ENCODE results near the gene CST6. TPM values are rescaled to one million over a fixed set of nuclear protein-coding genes. Genes with fewer than 3 reads are reported as not detected.

CST6 gene
- total and polyA plus RNA-seq, 2 of the 13 experiments (the other 11 are each of a cell fraction or from before 2014, with no cell fraction given): not detected

DNA sequence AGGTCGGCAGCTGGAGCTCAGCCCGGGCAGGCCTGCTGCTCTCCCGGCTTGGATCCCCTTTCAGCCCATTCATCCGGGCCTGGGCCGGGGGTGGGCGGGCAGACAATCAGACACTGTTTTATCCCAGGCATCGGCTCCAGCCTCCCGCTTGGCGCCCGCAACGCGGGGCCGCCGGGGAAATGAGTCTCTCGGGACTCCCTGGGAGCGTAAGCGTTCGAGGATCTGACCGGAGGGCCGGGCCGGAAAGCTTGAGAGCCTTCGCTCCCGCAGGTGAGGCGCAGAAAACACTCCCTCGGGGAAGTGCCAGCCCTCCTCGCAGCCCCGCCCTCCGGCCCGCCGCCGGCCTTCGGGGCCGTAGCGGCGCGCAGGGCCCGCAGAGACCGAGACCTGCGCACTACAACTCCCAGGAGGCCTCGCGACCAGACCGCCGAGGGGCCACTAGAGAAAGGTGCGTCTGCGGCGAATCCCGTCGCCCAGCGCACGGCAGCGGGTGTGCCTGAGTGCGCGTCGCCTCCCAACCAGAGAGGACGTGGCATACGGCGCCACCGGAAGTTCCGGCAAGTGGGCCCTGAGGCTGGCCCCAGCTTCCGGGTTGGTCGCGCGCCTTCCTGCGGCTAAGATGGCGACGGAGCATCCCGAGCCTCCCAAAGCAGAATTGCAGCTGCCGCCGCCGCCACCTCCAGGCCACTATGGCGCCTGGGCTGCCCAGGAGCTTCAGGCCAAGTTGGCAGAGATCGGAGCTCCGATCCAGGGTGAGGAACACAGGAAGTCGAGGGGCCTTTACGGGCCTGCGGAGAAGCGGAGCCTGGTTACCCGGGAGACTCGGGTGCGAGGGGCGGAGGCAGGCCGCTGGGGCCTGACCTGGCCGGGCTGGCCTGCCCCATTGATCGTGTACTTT, 40.2 kb downstream of the CST6 start, which contains the start of gene SF3B2 (continued):
- TF ChIP-seq, protein P1, sequence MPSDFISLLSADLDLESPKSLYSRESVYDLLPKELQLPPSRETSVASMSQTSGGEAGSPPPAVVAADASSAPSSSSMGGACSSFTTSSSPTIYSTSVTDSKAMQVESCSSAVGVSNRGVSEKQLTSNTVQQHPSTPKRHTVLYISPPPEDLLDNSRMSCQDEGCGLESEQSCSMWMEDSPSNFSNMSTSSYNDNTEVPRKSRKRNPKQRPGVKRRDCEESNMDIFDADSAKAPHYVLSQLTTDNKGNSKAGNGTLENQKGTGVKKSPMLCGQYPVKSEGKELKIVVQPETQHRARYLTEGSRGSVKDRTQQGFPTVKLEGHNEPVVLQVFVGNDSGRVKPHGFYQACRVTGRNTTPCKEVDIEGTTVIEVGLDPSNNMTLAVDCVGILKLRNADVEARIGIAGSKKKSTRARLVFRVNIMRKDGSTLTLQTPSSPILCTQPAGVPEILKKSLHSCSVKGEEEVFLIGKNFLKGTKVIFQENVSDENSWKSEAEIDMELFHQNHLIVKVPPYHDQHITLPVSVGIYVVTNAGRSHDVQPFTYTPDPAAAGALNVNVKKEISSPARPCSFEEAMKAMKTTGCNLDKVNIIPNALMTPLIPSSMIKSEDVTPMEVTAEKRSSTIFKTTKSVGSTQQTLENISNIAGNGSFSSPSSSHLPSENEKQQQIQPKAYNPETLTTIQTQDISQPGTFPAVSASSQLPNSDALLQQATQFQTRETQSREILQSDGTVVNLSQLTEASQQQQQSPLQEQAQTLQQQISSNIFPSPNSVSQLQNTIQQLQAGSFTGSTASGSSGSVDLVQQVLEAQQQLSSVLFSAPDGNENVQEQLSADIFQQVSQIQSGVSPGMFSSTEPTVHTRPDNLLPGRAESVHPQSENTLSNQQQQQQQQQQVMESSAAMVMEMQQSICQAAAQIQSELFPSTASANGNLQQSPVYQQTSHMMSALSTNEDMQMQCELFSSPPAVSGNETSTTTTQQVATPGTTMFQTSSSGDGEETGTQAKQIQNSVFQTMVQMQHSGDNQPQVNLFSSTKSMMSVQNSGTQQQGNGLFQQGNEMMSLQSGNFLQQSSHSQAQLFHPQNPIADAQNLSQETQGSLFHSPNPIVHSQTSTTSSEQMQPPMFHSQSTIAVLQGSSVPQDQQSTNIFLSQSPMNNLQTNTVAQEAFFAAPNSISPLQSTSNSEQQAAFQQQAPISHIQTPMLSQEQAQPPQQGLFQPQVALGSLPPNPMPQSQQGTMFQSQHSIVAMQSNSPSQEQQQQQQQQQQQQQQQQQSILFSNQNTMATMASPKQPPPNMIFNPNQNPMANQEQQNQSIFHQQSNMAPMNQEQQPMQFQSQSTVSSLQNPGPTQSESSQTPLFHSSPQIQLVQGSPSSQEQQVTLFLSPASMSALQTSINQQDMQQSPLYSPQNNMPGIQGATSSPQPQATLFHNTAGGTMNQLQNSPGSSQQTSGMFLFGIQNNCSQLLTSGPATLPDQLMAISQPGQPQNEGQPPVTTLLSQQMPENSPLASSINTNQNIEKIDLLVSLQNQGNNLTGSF (CRISPR knock-in tag; IDR thresholded peaks at IDR 0.05): no peak
- TF ChIP-seq ESRRA (CRISPR knock-in tag; IDR thresholded peaks at IDR 0.05; ENCODE audit: low read depth) (no peak; the same call in 1 of the 2 replicates), KDM5B (CRISPR knock-in tag; IDR thresholded peaks at IDR 0.05; ENCODE audit: borderline replicate concordance) (peak; percentile 69; the same call in 1 of the 2 replicates), BORCS8-MEF2B (CRISPR knock-in tag; IDR thresholded peaks at IDR 0.05) (peak; percentile 82; the same call in 1 of the 2 replicates), KLF11 (CRISPR knock-in tag; IDR thresholded peaks at IDR 0.05) (peak; percentile 83; the same call in 1 of the 2 replicates), ZNF768 (CRISPR knock-in tag; IDR thresholded peaks at IDR 0.05) (peak; percentile 45; the same call in 1 of the 2 replicates), ZNF747 (CRISPR knock-in tag; IDR thresholded peaks at IDR 0.05; ENCODE audit: borderline replicate concordance) (0 out of 2 replicates have a peak, but pooled peaks have one; percentile 74), BCL6 (CRISPR knock-in tag; IDR thresholded peaks at IDR 0.05) (peak; percentile 37; the same call in 1 of the 2 replicates), ZNF101 (CRISPR knock-in tag; IDR thresholded peaks at IDR 0.05; ENCODE audit: borderline replicate concordance, low read depth) (no peak), ZSCAN25 (CRISPR knock-in tag; IDR thresholded peaks at IDR 0.05) (peak; percentile 78; the same call in 1 of the 2 replicates), U2AF1 (optimal IDR thresholded peaks at IDR 0.05; ENCODE audit: low read depth, low read length) (peak; percentile 7), ATM (IDR thresholded peaks at IDR 0.05; ENCODE audit: borderline replicate concordance) (no peak)
- TF ChIP-seq, protein P2, sequence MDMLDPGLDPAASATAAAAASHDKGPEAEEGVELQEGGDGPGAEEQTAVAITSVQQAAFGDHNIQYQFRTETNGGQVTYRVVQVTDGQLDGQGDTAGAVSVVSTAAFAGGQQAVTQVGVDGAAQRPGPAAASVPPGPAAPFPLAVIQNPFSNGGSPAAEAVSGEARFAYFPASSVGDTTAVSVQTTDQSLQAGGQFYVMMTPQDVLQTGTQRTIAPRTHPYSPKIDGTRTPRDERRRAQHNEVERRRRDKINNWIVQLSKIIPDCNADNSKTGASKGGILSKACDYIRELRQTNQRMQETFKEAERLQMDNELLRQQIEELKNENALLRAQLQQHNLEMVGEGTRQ (IDR thresholded peaks at IDR 0.05; ENCODE audit: low read depth, low read length): no peak
- TF ChIP-seq, protein P2 (CRISPR knock-in tag; IDR thresholded peaks at IDR 0.05; ENCODE audit: borderline replicate concordance): no peak
- TF ChIP-seq, protein P3, sequence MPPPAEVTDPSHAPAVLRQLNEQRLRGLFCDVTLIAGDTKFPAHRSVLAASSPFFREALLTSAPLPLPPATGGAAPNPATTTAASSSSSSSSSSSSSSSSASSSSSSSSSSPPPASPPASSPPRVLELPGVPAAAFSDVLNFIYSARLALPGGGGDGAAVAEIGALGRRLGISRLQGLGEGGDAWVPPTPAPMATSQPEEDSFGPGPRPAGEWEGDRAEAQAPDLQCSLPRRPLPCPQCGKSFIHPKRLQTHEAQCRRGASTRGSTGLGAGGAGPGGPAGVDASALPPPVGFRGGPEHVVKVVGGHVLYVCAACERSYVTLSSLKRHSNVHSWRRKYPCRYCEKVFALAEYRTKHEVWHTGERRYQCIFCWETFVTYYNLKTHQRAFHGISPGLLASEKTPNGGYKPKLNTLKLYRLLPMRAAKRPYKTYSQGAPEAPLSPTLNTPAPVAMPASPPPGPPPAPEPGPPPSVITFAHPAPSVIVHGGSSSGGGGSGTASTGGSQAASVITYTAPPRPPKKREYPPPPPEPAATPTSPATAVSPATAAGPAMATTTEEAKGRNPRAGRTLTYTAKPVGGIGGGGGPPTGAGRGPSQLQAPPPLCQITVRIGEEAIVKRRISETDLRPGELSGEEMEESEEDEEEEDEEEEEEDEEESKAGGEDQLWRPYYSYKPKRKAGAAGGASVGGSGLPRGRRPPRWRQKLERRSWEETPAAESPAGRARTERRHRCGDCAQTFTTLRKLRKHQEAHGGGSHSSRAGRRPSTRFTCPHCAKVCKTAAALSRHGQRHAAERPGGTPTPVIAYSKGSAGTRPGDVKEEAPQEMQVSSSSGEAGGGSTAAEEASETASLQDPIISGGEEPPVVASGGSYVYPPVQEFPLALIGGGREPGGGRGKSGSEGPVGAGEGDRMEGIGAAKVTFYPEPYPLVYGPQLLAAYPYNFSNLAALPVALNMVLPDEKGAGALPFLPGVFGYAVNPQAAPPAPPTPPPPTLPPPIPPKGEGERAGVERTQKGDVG (CRISPR knock-in tag; IDR thresholded peaks at IDR 0.05; ENCODE audit: borderline replicate concordance): no peak; the same call in 1 of the 2 replicates

All from HepG2 (cell line).